Heart right ventricle (tissue), 16 donors: ENCODE measurements around the gene RDX. TPM values are rescaled to one million over a fixed set of nuclear protein-coding genes. Genes with fewer than 3 reads are reported as not detected.

Experiments
- ATAC-seq, 8 donors: fragments of 200-7000 bp; cut with Tn5 transposase; one replicate each; pipeline ENCODE4 v1.9.1; 2020; ENCODE audit warnings: mild to moderate bottlenecking in 8 of 8, moderate library complexity in 8 of 8, moderate number of reproducible peaks in 1 of 8
- DNase-seq, 2 donors: peaks; one replicate each; pipeline ENCODE4 v3.0.0-alpha.2; 2020
- H3K27ac ChIP-seq, 10 donors: fragments of 200-600 bp; sonication (generic) in 2 of 10; one replicate each; pipeline versions ENCODE4 v1.5.0 to v1.8.0; 2020 to 2022; ENCODE audit warnings: mild to moderate bottlenecking in 3 of 10
- H3K27me3 ChIP-seq, 7 donors: fragments of 200-600 bp; one replicate each; pipeline ENCODE4 v1.8.0; 2021 to 2022; ENCODE audit warnings: mild to moderate bottlenecking in 2 of 7
- H3K36me3 ChIP-seq, 9 donors: fragments of 200-600 bp; sonication (generic) in 1 of 9; one replicate each; pipeline versions ENCODE4 v1.5.0 to v1.8.0; 2020 to 2022; ENCODE audit warnings: mild to moderate bottlenecking in 2 of 9
- H3K4me1 ChIP-seq, 9 donors: fragments of 200-600 bp; sonication (generic) in 1 of 9; one replicate each; pipeline versions ENCODE4 v1.5.0 to v1.8.0; 2020 to 2022; ENCODE audit warnings: mild to moderate bottlenecking in 4 of 9
- H3K4me3 ChIP-seq, 10 donors: fragments of 200-600 bp; sonication (generic) in 2 of 10; one replicate each; pipeline versions ENCODE4 v1.5.0 to v1.8.0; 2020 to 2022; ENCODE audit warnings: mild to moderate bottlenecking in 7 of 10, moderate library complexity in 2 of 10
- H3K9me3 ChIP-seq, 11 donors: fragments of 200-600 bp in 10 of 11; sonication (generic) in 2 of 11; one replicate each; pipeline versions ENCODE4 v1.5.0 to v1.8.0; 2013 to 2022; ENCODE audit warnings: mild to moderate bottlenecking in 2 of 11, control low read depth in 1 of 11, moderate library complexity in 1 of 11
- WGBS, 2 donors: extraction: QIAGEN DNeasy Blood & Tissue Kit; methylation state at CpG; one replicate each; pipeline ENCODE4 v1.1.7; 2013; ENCODE audit warnings: inconsistent platforms in 1 of 2; 5-methylcytosine and 5-hydroxymethylcytosine counted together
- intact Hi-C, 10 donors: fragments of 100-400 bp; cut with DNase I; formaldehyde crosslinking; loops; one replicate each; pipeline versions ENCODE4 v1.11.1 to v1.14.2; 2022
- polyA plus RNA-seq, 2 donors: library from polyadenylated mRNA; stranded (reverse); fragments of 200-250 nt; gene quantifications; one replicate each; pipeline ENCODE4 v1.2.3, GENCODE V29; 2013
- total RNA-seq, 10 donors: library from RNA; stranded (reverse); fragmentation: NEBNext Ultra II Directional in 3 of 10; extraction: Animal tissue kit (Norgen Biotek cat#: 25700) in 3 of 10; gene quantifications; one replicate each; pipeline versions ENCODE4 v1.2.1 to v1.2.4, GENCODE V29; 2021 to 2023
- TF ChIP-seq, protein P1 (sequence below), 9 donors: fragments of 200-600 bp; sonication (generic) in 2 of 9; IDR thresholded peaks; one replicate each; pipeline versions ENCODE4 v1.5.0 to v1.8.0; 2021 to 2022; ENCODE audit warnings: antibody characterized with exemption in 9 of 9, mild to moderate bottlenecking in 5 of 9, moderate library complexity in 1 of 9
- donor health status: Arrhythmogenic right ventricular cardiomyopathy.
- donor health status: ischemic (EF 13 %, LVEDD 7.1; RV severe dilation, severe dysfunction).
- donor health status: healthy with polysubstance abuse.
- donor health status: DM: no; HTN: yes; CAD: no.
- donor health status: DM: no; HTN: no; CAD: no.
- donor health status: ischemic (EF 25% LVEDD 6.9; RV normal size, moderate dysfunction).
- donor health status: ischemic (EF 25% LVEDD 5.7; RV mildly dilated, moderate dysfunction).
- donor health status: healthy.
- donor health status: DM: yes; HTN: yes; CAD: no.
- donor health status: Ischemic cardiomyopathy.
- donor health status: ischemic (EF 35%, LVEDD 5.7; RV mildly dilated, moderate dysfunction).
- donor health status: nonischemic (EF 11% LVEDD 7.7; RV severe dilation, severe dysfunction).
- donor health status: DM: yes; HTN: yes; CAD: no.
- donor health status: PGD.
- donor health status: ischemic (EF 29% LVEDD 5.4; RV normal size, mild dysfunction).
- donor health status: nonischemic (EF 23%, LVEDD 6.1; RV moderate dilation, normal function).

The RDX gene
- total and polyA plus RNA-seq, 12 donors, result 28.2 to 140 (median 125) TPM

- no peak for DNase-seq
- H3K4me3 ChIP-seq, result no peak overlapping the region
- peaks cover 0 to 32% (median 17%) of the 10 kb centered on the region in 9 donors for H3K4me1 ChIP-seq
- H3K36me3 ChIP-seq, result no peaks in the 10 kb centered on the region
- H3K9me3 ChIP-seq, result no peaks in the 10 kb centered on the region
- intact Hi-C loops, result no loop called here
- no peak overlapping the region for H3K27ac ChIP-seq
- WGBS, 2 donors, result 23 to 26% methylated on average over 2 of the region's 2 CpGs
- H3K27me3 ChIP-seq, result no peaks in the 10 kb centered on the region
- TF ChIP-seq, protein P1, sequence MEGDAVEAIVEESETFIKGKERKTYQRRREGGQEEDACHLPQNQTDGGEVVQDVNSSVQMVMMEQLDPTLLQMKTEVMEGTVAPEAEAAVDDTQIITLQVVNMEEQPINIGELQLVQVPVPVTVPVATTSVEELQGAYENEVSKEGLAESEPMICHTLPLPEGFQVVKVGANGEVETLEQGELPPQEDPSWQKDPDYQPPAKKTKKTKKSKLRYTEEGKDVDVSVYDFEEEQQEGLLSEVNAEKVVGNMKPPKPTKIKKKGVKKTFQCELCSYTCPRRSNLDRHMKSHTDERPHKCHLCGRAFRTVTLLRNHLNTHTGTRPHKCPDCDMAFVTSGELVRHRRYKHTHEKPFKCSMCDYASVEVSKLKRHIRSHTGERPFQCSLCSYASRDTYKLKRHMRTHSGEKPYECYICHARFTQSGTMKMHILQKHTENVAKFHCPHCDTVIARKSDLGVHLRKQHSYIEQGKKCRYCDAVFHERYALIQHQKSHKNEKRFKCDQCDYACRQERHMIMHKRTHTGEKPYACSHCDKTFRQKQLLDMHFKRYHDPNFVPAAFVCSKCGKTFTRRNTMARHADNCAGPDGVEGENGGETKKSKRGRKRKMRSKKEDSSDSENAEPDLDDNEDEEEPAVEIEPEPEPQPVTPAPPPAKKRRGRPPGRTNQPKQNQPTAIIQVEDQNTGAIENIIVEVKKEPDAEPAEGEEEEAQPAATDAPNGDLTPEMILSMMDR (IDR thresholded peaks at IDR 0.05), result no peak
- no peak for ATAC-seq
Measured at GRCh38 chr11:110128161-110128560, 168.3 kb downstream of the RDX start.

GRCh38 chr11:110126936-110127335 lies 169.5 kb downstream of the RDX start:
- no peak for ATAC-seq
- no peak overlapping the region for H3K27ac ChIP-seq
- intact Hi-C loops, result no loop called here
- peaks cover 0 to 36% (median 18%) of the 10 kb centered on the region in 9 donors for H3K4me1 ChIP-seq
- WGBS, 2 donors, result 69 to 81% methylated on average over 4 of the region's 4 CpGs
- no peak overlapping the region for H3K4me3 ChIP-seq
- H3K27me3 ChIP-seq, result no peaks in the 10 kb centered on the region
- H3K36me3 ChIP-seq, result no peaks in the 10 kb centered on the region
- no peak for DNase-seq
- TF ChIP-seq, protein P1 (IDR thresholded peaks at IDR 0.05), result no peak
- H3K9me3 ChIP-seq, result no peaks in the 10 kb centered on the region

DNA sequence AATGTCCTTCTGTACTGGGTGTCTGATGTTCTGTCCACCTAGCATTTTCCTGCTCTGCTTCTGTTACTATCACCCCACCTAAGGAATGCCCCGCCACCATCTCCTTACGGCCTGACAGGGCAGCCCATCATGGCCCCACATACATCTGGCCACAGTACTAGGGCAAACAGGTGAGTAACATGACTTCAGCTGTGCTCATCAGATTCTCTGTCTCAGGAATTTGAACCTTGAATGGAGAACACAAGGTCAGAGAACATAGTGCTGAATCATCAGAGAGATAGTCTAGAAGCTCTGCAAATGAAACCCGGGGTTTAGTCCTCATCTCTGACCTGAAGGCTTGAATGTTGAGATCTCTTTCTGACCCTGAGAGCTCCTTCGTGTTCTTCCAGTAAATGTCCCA lies 170.8 kb downstream of the RDX start:
- no peaks in the 10 kb centered on the region for H3K9me3 ChIP-seq
- no peaks in the 10 kb centered on the region for H3K27me3 ChIP-seq
- DNase-seq (no peak), ATAC-seq (peak in 1 of 8 donors; percentile 33)
- H3K4me3 ChIP-seq, result no peak overlapping the region
- H3K4me1 ChIP-seq, result peaks cover 0 to 42% (median 23%) of the 10 kb centered on the region in 9 donors
- H3K27ac ChIP-seq, result no peak overlapping the region
- intact Hi-C loops, result no loop called here
- H3K36me3 ChIP-seq, result no peaks in the 10 kb centered on the region
- 91 to 96% methylated on average over 4 of the region's 4 CpGs for WGBS, 2 donors
- TF ChIP-seq, protein P1 (IDR thresholded peaks at IDR 0.05), result no peak

Other genes starting within 250 kb of the RDX start
- 10 to 100 TPM; 15.1 to 22.8 (median 20.9) TPM for gene ZC3H12C, start 203.2 kb downstream of the RDX start, total RNA-seq
- gene ZC3H12C, start 203.2 kb downstream of the RDX start, polyA plus RNA-seq, result 1 to 10 TPM; 2.1 to 3.1 TPM
- gene FDX1, start 133.3 kb upstream of the RDX start, total RNA-seq, result 10 to 100 TPM; 18.4 to 30.3 (median 22.0) TPM
- gene FDX1, start 133.3 kb upstream of the RDX start, polyA plus RNA-seq, result 10 to 100 TPM; 11.5 to 12.2 TPM